Measurements from ENCODE around the gene TEF. TPM values are rescaled to one million over a fixed set of nuclear protein-coding genes. Genes with fewer than 3 reads are reported as not detected.

TEF gene
- total RNA-seq, 2 experiments from 2014 or later, result 6.8 to 7.0 TPM

GRCh38 chr22:41394012-41394356 lies 12.2 kb downstream of the TEF start:
- intact Hi-C loops (cut with micrococcal nuclease; ENCODE audit: unreplicated experiment), result no loop called here
- peaks cover 35% of the 10 kb centered on the region for H3K36me3 ChIP-seq (ENCODE audit: insufficient read depth, low read length)
- no peak overlapping the region for H2AFZ ChIP-seq (ENCODE audit: low read length)
- CTCF ChIA-PET (ENCODE audit: unreplicated experiment), result no interaction called here
- H3K4me1 ChIP-seq (ENCODE audit: insufficient read depth, low read length, poor library complexity, severe bottlenecking), result no peaks in the 10 kb centered on the region
- H3K27ac ChIP-seq (ENCODE audit: low read depth, low read length, poor library complexity, severe bottlenecking), result no peak overlapping the region
- no peaks in the 10 kb centered on the region for H4K20me1 ChIP-seq (ENCODE audit: insufficient read depth, low read length)
- DNase-seq (ENCODE audit: low spot score), result no peak
- TF ChIP-seq EZH2phosphoT487 (IDR thresholded peaks at IDR 0.05; ENCODE audit: borderline replicate concordance, low read depth, low read length) (no peak), CTCF (conservative IDR thresholded peaks at IDR 0.05; ENCODE audit: low read length) (no peak)
- no peak overlapping the region for H3K4me3 ChIP-seq (ENCODE audit: low read depth, low read length, poor library complexity, severe bottlenecking)
- POLR2A ChIA-PET, result no interaction called here
- BruUV-seq (replicated peaks), result no TSS peak
- H3K4me2 ChIP-seq (ENCODE audit: low read length), result no peak overlapping the region
- no peaks in the 10 kb centered on the region for H3K9me2 ChIP-seq (ENCODE audit: insufficient read depth, low read length)
- H3K9me3 ChIP-seq (ENCODE audit: low read length), result no peaks in the 10 kb centered on the region
- H3K79me2 ChIP-seq (ENCODE audit: insufficient read depth, low read depth, low read length), result no peaks in the 10 kb centered on the region

- Histone ChIP-seq H2AFZ (ENCODE audit: low read length) (no peak overlapping the region), H4K20me1 (ENCODE audit: insufficient read depth, low read length) (no peaks in the 10 kb centered on the region), H3K27ac (ENCODE audit: low read depth, low read length, poor library complexity, severe bottlenecking) (no peak overlapping the region), H3K9me2 (ENCODE audit: insufficient read depth, low read length) (no peaks in the 10 kb centered on the region), H3K79me2 (ENCODE audit: insufficient read depth, low read depth, low read length) (no peaks in the 10 kb centered on the region), H3K4me1 (ENCODE audit: insufficient read depth, low read length, poor library complexity, severe bottlenecking) (no peaks in the 10 kb centered on the region), H3K4me2 (ENCODE audit: low read length) (no peak overlapping the region), H3K36me3 (ENCODE audit: insufficient read depth, low read length) (peaks cover 26% of the 10 kb centered on the region), H3K4me3 (ENCODE audit: low read depth, low read length, poor library complexity, severe bottlenecking) (no peak overlapping the region), H3K9me3 (ENCODE audit: low read length) (no peaks in the 10 kb centered on the region)
- POLR2A ChIA-PET, result no interaction called here
- DNase-seq (ENCODE audit: low spot score), result no peak
- CTCF ChIA-PET (ENCODE audit: unreplicated experiment), result no interaction called here
- intact Hi-C loops (cut with micrococcal nuclease; ENCODE audit: unreplicated experiment), result no loop called here
- BruUV-seq (replicated peaks), result no TSS peak
- TF ChIP-seq EZH2phosphoT487 (IDR thresholded peaks at IDR 0.05; ENCODE audit: borderline replicate concordance, low read depth, low read length) (no peak), CTCF (conservative IDR thresholded peaks at IDR 0.05; ENCODE audit: low read length) (no peak)
These were observed 13.9 kb downstream of the TEF start for GRCh38 chr22:41395531-41396240.

DNA sequence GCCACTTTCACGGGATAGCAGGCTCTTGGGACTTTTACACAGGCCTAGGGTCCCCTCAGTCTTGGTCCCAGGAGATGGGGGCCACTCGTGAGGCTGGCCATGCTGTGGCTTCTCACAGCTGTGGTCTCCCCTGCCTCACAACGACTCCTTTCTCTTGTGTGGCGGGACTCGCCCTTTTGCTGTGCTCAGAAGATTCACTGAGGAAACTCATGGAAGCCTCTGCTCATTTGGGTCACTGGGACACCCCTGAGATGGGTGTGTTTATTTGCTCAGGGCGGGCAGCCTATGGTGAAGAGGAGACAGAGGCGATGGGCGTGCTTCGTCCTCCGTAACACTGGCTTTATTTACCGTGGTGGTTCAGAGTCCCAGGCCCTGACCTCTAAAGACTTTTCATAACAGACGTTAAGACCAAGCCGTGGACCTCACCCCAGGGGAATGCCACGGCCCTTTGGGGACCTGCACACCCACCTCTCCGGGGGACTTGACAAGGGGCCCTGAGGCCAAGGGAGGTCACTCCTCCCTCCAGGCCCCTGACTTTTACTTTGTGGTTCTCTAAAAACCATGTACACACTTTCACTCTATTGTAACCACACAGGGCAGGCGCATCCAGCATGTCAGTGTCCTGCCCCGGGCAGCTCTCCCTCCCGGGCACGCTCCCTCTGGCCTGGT lies 15.5 kb downstream of the TEF start:
- H3K4me2 ChIP-seq (ENCODE audit: low read length), result no peak overlapping the region
- DNase-seq (ENCODE audit: low spot score), result no peak
- no peak overlapping the region for H2AFZ ChIP-seq (ENCODE audit: low read length)
- peaks cover 16% of the 10 kb centered on the region; the same call in 1 of the 2 replicates for H3K36me3 ChIP-seq (ENCODE audit: insufficient read depth, low read length)
- H3K4me3 ChIP-seq (ENCODE audit: low read depth, low read length, poor library complexity, severe bottlenecking), result no peak overlapping the region
- H3K9me3 ChIP-seq (ENCODE audit: low read length), result no peaks in the 10 kb centered on the region
- no peaks in the 10 kb centered on the region for H3K9me2 ChIP-seq (ENCODE audit: insufficient read depth, low read length)
- TF ChIP-seq EZH2phosphoT487 (IDR thresholded peaks at IDR 0.05; ENCODE audit: borderline replicate concordance, low read depth, low read length) (no peak), CTCF (conservative IDR thresholded peaks at IDR 0.05; ENCODE audit: low read length) (no peak)
- no peak overlapping the region for H3K27ac ChIP-seq (ENCODE audit: low read depth, low read length, poor library complexity, severe bottlenecking)
- no TSS peak for BruUV-seq (replicated peaks)
- POLR2A ChIA-PET, result no interaction called here
- H3K79me2 ChIP-seq (ENCODE audit: insufficient read depth, low read depth, low read length), result no peaks in the 10 kb centered on the region
- intact Hi-C loops (cut with micrococcal nuclease; ENCODE audit: unreplicated experiment), result no loop called here
- no peaks in the 10 kb centered on the region for H3K4me1 ChIP-seq (ENCODE audit: insufficient read depth, low read length, poor library complexity, severe bottlenecking)
- no peaks in the 10 kb centered on the region for H4K20me1 ChIP-seq (ENCODE audit: insufficient read depth, low read length)
- CTCF ChIA-PET (ENCODE audit: unreplicated experiment), result no interaction called here
